Heart left ventricle (tissue), 13 donors: ENCODE measurements around the gene RELL1.

Source experiments
- CTCF ChIP-seq, 12 donors: fragments of 200-600 bp; sonication (generic) in 4 of 12; IDR thresholded peaks; one replicate each; pipeline versions ENCODE4 v1.5.0 to v1.8.0; 2018 to 2022; ENCODE audit warnings: antibody characterized with exemption in 12 of 12, mild to moderate bottlenecking in 5 of 12
- POLR2A ChIP-seq, 2 donors: fragments of 450-650 bp; IDR thresholded peaks; one replicate each; pipeline ENCODE4 v1.6.1; 2017; ENCODE audit warnings: antibody characterized with exemption in 2 of 2, mild to moderate bottlenecking in 2 of 2, moderate library complexity in 2 of 2
- donor health status: ischemic (EF 13 %, LVEDD 7.1; RV severe dilation, severe dysfunction).
- donor health status: DM: no; HTN: yes; CAD: no.
- donor health status: DM: no; HTN: no; CAD: no.
- donor health status: ischemic (EF 25% LVEDD 6.9; RV normal size, moderate dysfunction).
- donor health status: ischemic (EF 25% LVEDD 5.7; RV mildly dilated, moderate dysfunction).
- donor health status: ischemic (EF 35%, LVEDD 5.7; RV mildly dilated, moderate dysfunction).
- donor health status: nonischemic (EF 11% LVEDD 7.7; RV severe dilation, severe dysfunction).
- donor health status: DM: yes; HTN: yes; CAD: no.
- donor health status: PGD.
- donor health status: ischemic (EF 29% LVEDD 5.4; RV normal size, mild dysfunction).
- donor health status: nonischemic (EF 23%, LVEDD 6.1; RV moderate dilation, normal function).

- TF ChIP-seq CTCF (IDR thresholded peaks at IDR 0.05) (no peak), POLR2A (IDR thresholded peaks at IDR 0.05) (no peak)
These were observed 73.4 kb downstream of the RELL1 start for GRCh38 chr4:37612811-37613210.
